GM21529 (cell line): ENCODE data around the gene HOXD13.

Experiments used
- ATAC-seq: cut with Tn5 transposase; IDR thresholded peaks from one replicate; pipeline ENCODE4 v1.9.1; 2021; ENCODE audit not compliant: unreplicated experiment

The HOXD13 gene

DNA sequence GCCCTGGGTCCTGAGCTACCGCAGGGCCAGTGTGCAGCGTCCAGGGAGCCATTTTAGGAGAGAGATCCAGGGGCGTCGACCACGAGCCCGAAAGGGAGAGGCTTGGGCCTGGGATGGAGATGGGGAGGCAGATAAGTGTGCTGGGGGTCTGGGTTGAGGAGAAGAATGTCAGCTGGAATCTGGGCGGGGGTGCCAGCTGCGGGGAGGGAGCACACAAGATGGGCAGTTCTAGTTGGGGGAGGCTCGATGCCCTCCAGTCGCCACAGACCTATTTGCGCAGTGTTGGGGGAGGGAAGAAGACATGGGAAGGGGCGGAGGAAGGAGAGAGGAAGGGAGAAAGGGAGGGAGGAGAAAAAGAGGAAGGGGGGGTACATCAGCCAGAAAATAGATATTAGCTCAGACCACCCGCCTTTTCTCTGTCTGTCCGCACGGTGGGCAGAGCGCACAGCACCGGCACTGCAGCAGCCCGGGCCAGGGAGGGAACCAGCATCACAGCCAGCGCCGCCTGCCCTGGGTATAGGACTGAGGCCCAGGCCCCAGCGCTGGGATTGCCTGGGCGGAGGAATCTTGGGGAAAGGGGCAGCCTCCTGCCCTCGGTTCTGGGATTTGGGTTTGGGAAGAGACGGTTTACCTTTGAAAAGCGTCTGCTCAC lies 12.7 kb downstream of the HOXD13 start:
- ATAC-seq = no peak

DNA sequence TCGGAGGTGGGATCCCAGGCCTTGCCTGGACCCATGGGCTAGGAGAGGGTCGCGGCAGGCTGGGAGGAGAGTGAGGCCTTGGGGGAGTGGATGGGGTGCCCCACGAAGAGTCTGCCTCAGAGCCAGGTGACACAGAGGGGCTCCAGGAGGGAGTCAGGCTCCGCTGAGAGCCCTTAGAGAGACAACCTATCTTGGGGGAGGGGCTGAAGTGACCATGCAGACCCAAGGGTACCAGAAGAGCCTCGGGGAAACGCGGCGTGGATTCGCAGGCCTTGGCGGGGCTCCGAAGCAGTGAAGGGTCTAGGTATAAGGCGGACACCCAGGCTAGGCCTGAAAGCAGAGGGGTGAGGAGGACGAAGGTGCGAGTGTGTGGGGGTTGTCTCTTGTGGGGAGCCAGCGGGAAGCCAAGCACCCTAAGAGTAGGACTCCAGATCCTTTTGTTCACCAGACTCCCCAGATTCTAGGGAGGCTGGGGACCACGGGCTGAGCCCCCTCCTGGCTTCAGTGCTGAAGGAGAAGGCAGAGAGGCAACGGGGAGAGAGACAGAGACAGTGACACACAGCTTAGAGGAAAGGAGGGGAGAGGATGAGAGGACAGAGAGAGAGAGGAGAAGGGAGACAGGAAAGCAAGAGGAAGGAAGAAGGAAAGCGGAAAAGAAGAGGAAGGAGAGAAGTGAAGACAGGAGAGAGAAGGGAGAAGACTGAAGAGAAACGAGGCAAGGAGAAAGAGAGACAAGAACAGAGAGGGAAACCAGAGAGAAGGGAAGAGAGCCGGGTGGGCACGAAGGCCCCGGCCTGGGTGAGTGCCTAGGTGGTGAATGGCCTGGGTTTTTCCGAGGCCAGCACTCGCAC lies 13.4 kb downstream of the HOXD13 start:
- ATAC-seq = no peak

DNA sequence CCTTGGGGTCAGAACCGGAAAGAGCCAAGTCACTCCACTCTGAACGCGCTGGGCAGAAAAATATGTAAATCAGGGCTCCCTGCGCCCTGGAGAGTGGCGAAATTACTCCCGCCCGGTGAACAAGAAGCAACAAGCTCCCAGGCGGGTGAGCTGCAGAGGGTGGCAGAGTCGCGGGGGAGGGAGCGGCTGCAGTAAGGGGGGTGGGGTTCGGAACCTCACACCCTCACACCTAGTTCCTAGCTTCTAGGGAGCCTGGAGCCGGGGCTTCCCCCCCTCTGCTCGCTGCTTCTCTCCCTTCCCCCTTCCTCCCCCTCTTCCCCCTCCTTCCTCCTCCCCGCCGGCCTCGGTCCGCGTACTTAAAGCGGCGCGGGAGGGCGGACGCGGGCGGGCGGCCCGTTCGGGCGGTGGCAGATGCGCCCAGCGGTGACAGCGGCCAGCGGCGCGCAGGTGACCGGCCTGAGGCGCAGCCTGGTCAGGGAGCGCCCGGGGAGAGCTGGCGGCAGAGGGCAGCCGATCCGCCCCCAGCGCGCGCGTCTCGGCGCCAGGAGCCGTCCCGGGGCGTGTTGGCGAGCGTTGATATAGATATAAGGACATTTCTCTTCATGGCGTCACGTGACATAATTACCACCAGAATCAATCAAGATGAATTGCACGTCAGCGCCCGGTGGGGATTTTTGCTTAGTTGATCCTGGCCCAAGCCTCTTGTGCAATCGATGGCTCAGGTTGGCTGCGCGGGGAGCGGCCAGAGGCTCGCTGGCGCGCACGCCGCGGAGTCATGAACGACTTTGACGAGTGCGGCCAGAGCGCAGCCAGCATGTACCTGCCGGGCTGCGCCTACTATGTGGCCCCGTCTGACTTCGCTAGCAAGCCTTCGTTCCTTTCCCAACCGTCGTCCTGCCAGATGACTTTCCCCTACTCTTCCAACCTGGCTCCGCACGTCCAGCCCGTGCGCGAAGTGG lies 14.3 kb downstream of the HOXD13 start, which contains the start of gene HOXD11:
TSS of gene HOXD11 (plus strand) at position 700 of the 959 bp plus-strand sequence. CDS start at position 776, 76 bp downstream.
- ATAC-seq = no peak

- ATAC-seq = no peak
Measured at GRCh38 chr2:176107731-176108181, 15.2 kb downstream of the HOXD13 start.

DNA sequence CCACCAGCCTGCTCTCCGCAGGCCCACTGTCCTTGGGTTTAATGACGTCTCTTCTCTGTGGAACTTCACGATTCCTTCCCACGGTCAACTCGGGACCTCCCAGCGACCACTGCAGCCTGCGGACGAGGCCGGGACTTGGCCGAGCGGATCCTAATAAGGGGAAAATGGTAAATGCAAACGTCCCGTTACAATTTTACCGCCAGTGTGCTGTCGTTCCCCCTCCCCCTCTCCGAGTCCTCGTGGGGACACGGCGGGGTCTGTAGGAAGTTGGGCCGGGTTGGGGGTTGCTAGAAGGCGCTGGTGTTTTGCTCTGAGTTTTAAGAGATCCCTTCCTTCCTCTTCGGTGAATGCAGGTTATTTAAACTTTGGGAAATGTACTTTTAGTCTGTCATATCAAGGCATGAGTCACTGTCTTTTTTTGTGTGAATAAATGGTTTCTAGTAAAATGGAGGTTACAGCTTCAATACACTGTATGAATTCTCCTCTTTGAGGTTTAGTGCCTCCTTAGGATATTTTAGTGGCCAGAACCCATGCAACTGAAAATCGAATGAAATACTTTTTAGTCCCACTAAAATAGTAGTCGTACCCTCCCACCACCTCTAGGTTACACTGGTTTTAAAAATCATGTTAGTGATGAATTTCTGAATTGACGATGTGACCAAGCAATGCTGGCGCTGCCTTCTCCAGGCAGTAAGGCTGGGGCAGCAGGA lies 16.8 kb downstream of the HOXD13 start:
- no peak for ATAC-seq

DNA sequence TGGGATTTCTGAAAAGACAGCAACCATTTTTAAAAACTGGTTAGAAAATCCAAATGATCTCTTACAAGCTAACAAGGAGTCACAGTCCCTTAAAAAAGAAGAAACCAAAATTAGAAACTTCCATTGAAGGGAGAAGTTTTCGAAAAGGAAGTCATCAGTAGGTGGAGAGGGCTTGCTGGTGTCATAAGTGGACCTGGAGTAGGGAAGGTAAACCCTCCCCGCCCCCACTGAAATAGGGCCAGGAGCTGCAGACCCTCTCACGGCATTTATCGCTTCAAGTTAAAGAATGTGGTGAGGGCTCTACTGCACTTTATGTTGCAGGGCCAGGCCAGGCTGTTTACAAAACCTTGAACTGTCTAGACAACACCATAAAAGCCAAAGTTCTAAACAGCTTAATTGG lies 17.4 kb downstream of the HOXD13 start:
- ATAC-seq = no peak

DNA sequence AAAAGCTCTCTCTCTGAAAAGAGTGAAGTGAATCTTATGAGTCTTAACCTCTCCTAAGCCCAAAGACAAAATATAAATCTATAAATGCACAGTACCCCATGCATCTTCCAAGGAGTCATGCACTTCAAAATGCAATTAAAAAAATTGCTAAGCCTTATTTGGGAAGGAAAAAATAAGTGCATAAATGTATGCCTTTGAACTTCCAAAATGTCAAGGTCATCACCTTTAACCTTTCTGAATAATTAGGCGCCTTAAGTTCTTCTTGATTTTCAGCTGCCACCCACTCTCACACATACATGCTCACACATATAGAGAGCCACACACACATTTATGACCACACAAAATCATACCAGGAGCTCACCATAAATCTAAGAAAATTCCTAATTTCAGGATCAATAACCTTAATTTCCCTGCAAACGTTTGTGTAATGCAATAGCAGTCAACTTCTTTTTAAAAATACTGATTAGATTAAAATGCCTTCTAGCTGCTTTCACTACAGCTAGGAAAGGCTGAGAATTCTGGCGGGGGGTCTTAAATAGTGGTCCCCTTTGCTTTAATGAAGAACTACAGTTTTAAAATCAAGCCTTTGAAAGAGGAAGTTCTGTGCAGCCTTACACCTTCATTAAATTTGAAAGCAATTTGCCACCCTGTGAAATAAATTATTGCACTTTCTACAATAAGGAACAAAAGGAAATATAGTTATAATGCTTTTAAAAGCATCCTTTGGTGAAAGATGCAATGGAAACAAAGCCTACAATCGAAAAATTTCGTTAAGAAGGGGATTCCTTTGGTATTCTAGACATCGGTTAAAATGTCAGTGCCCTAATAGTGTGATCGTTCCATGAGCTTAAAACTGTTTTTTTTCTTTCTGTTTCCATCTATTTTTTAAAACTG lies 18.1 kb downstream of the HOXD13 start:
- no peak for ATAC-seq

GRCh38 chr2:176111309-176111663 lies 18.8 kb downstream of the HOXD13 start:
- no peak for ATAC-seq

DNA sequence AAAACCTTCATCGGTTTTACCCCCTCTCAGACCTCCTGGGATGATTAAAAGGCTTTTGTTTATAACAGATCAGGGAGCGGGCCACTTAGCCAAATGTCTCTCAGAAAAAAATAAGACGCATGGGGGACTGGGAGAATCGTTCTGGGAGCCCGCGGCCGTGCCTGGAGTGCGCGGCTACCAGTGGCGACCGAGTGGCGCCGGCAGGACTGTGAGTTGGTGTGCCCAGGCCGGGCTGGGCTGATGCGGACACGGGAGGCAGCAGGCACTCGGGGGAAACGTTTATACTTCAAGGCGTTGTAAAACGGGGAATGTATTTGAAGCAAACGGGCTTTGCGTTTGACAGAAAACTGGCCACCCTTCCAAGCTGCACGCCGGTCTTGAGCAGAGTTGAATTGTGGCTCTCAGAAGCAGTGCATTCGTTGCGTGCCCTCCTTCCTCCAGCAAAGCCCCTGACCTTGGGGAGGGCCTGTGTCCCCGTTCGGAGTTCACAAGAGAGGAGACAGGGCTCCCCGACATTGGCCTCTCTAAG lies 19.4 kb downstream of the HOXD13 start:
- ATAC-seq = no peak

DNA sequence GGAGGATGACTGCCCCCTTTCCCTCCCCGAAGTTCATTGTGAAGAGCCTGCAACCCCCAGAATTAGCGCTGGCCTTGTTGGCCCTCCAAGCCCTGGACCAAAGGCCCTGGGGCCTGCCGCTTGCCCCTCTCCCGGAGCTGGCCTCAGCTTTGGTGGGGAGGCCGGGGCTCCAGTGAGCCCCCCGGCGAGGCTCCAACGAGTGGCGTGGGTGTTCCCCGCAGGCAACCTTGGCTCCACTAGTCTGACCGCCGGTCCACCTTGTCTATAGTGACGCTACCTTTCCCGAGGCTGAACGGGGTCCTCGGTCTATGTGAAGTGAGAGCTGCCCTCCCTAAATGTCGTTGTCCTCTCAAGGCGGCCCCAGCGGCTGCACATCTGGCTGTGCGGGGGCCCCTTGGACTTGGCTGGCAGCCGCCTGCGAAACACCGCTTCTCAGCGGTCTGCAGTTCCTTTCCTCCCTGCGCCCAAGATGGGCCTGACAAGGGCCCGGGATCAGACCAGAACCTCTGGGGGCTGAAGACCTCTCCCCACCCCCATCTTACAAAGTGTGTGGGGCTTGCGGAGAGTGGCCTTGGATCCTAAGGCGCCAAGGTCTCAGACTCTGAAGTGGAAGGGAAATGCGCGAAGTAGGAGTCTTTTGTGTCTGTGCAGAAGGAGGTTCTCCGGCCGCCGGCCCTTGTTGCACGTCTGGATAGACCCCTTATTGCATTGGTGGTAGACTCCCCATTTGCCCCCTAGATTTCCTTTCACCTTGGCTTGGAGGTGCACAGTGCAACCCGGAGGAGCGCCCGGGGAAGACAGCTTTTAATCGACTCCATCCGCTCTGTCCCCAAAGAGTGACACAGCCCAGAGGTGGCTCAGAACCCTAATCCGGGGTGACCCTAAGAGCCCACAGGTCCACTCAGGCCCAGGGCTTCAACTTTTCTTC lies 20.1 kb downstream of the HOXD13 start:
- no peak for ATAC-seq

- no peak for ATAC-seq
Measured at GRCh38 chr2:176114120-176114929, 21.8 kb downstream of the HOXD13 start.

DNA sequence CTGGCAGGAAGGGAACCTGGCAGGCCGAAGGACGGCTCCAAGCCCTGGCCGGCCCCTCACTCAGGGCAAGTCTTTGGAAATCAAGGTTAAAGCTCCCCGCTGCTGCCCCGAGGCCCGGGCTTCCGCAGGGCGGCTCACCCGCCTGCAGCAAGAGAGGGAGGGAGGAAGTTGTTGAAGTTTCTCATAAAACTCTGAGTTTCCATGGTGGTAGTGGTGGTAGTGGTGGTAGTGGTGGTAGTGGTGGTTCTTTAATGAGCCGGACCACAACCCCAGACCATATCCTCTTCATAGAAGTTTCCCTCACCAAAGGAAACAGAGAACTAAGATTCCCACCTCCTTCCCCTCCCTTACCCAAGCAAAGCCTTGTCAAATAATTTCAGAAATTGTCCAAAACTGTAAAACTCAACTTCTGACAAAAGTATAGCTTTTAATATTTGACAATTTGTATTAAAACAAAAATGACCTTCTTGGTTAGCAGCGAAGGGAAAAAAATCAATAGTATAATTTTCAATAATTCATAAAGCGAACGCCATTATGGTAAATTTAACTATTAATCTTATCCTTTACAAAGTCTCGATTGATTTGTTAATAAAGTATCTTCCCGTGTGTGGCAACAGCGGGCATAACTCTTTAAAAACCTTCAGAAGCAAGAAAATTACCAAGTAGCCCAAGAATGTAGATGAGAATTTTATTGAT lies 22.6 kb downstream of the HOXD13 start:
- no peak for ATAC-seq

DNA sequence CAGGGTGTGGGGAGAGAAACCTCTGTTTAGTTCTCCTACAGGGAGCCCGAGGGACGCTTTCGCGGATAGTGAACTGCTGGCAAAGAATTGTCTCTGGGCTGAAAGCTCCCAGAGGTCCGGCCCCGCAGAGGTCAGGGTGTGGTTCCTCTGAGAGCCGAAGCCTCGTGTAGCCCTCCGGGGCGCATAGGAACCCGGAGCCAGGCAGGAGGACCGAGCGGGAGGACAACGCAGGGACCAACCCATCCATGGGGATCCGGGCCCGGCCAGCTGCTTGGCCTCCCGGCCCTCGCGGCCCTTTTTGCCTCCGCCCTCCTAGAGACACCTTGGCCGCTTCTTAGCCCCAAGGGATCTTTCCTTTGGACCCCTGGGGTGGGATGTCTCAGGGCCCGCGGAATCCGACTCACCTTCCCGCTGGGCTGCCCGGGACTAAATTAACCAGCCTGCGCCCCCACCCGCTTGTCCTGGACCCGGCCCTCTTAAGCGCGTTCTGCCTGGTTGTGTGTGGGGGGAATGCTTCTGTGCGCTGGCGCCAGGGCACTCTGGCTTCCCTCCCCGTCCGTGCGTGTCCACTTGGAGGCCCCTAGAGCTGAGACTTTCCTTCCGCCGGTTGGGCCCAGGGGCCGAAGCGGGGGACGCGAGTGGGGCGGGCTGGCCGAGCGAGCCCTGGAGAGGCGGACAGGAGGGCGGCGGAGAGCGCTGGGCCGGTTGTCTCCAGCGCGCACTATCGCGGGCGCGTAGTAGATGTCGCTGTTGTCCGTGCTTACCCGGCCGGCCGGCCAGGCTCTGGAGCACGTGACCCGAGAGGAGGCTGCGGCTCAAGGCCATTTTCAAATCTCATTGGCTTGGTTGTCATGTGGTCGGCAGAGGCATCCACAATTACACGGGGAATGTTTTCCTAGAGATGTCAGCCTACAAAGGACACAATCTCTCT lies 23.6 kb downstream of the HOXD13 start, which contains the start of gene HOXD10:
TSS of gene HOXD10 (plus strand) at position 896 of the 931 bp plus-strand sequence. CDS start 56 bp downstream, outside the sequence.
- no peak for ATAC-seq

DNA sequence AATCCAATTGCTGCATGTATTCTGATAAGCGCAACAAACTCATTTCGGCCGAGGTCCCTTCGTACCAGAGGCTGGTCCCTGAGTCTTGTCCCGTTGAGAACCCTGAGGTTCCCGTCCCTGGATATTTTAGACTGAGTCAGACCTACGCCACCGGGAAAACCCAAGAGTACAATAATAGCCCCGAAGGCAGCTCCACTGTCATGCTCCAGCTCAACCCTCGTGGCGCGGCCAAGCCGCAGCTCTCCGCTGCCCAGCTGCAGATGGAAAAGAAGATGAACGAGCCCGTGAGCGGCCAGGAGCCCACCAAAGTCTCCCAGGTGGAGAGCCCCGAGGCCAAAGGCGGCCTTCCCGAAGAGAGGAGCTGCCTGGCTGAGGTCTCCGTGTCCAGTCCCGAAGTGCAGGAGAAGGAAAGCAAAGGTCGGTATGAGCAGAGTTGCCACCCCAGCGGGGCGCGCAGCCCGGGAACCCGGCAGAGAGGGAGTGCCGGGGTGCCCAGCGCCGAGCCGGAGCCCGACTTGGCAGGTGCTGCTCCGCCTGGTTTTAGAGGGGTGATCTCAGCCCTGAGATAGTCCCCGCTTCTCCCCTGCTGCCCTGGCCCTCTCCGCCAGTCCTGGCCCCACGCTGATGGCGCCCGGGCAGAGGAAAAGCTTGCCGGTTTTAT lies 24.8 kb downstream of the HOXD13 start:
- no peak for ATAC-seq

- no peak for ATAC-seq
Measured at GRCh38 chr2:176117823-176118371, 25.4 kb downstream of the HOXD13 start.
